ENCODE measurements around the gene KCNMB2. TPM values are rescaled to one million over a fixed set of nuclear protein-coding genes. Genes with fewer than 3 reads are reported as not detected.

Gene KCNMB2
- polyA plus RNA-seq, 2 of the 4 experiments (the other 2 are of a cell fraction): not detected

GRCh38 chr3:178808748-178809147, 272.5 kb downstream of the KCNMB2 start:
- Histone ChIP-seq H3K27ac (no peak overlapping the region), H3K4me1 (no peaks in the 10 kb centered on the region), H3K4me2 (no peak overlapping the region), H3K4me3 (no peak overlapping the region), H3K9me3 (no peaks in the 10 kb centered on the region)
- ChIA-PET CTCF (no interaction called here), POLR2A (no interaction called here)
- TF ChIP-seq CHD2 (IDR thresholded peaks at IDR 0.05; ENCODE audit: low read length, partially characterized antibody) (no peak), MAFK (IDR thresholded peaks at IDR 0.05; ENCODE audit: partially characterized antibody) (peak; percentile 58), HES2 (IDR thresholded peaks at IDR 0.05) (no peak), TFCP2L1 (CRISPR knock-in tag; IDR thresholded peaks at IDR 0.05) (no peak), ZSCAN20 (CRISPR knock-in tag; IDR thresholded peaks at IDR 0.05) (no peak)
- FAIRE-seq (no peak), ATAC-seq (no peak), DNase-seq (ENCODE audit: low read depth in 1 of 2, low spot score in 1 of 2) (no peak)
- WGBS (ENCODE audit: missing lambda C conversion rate): 4% methylated on average over 1 of the region's 1 CpG

- TF ChIP-seq NPAS2 (CRISPR knock-in tag; IDR thresholded peaks at IDR 0.05; ENCODE audit: borderline replicate concordance): no peak
- TF ChIP-seq ELK1 (IDR thresholded peaks at IDR 0.05; ENCODE audit: low read depth, low read length): no peak
- no peak for TF ChIP-seq FOXS1 (CRISPR knock-in tag; IDR thresholded peaks at IDR 0.05)
- no peak for TF ChIP-seq MAX (IDR thresholded peaks at IDR 0.05)
- no peak for TF ChIP-seq RNF2 (IDR thresholded peaks at IDR 0.05; ENCODE audit: borderline replicate concordance, low read depth)
- no peak for TF ChIP-seq RFX5 (IDR thresholded peaks at IDR 0.05)
- TF ChIP-seq ZC3H11A (IDR thresholded peaks at IDR 0.05): no peak
- TF ChIP-seq ZNF302 (CRISPR knock-in tag; IDR thresholded peaks at IDR 0.05): no peak
- TF ChIP-seq HDAC2 (IDR thresholded peaks at IDR 0.05): no peak
- DNase-seq (ENCODE audit: low read depth in 1 of 2, low spot score in 1 of 2) (no peak), ATAC-seq (no peak), FAIRE-seq (no peak)
- no peak overlapping the region for H3K27ac ChIP-seq
- H3K4me3 ChIP-seq: no peak overlapping the region
- H3K4me1 ChIP-seq: no peaks in the 10 kb centered on the region
- H3K9me3 ChIP-seq: no peaks in the 10 kb centered on the region
- H3K4me2 ChIP-seq: no peak overlapping the region
- 7% methylated on average over 2 of the region's 2 CpGs for WGBS (ENCODE audit: missing lambda C conversion rate)
- CTCF ChIA-PET: interaction anchor here (1.0 kb wide), 1 partner anchor 10 kb away, joined by 5 read pairs; no protein-coding TSS in a partner anchor
- POLR2A ChIA-PET: no interaction called here
Observed at GRCh38 chr3:178810181-178810580, 273.9 kb downstream of the KCNMB2 start.

GRCh38 chr3:178822722-178823121, 286.5 kb downstream of the KCNMB2 start:
- CTCF ChIA-PET: no interaction called here
- Histone ChIP-seq H3K9me3 (no peaks in the 10 kb centered on the region), H3K27ac (no peak overlapping the region), H3K4me2 (no peak overlapping the region), H3K4me3 (no peak overlapping the region), H3K4me1 (no peaks in the 10 kb centered on the region)
- FAIRE-seq: no peak
- TF ChIP-seq CEBPB (IDR thresholded peaks at IDR 0.05) (no peak), FOSL2 (IDR thresholded peaks at IDR 0.05) (no peak), FOSL2 (CRISPR knock-in tag; IDR thresholded peaks at IDR 0.05) (no peak)
- WGBS (ENCODE audit: missing lambda C conversion rate): 20% methylated on average over 2 of the region's 2 CpGs
- POLR2A ChIA-PET: no interaction called here
- DNase-seq (ENCODE audit: low read depth in 1 of 2, low spot score in 1 of 2): no peak
- ATAC-seq: no peak

GRCh38 chr3:178823150-178823549, 286.9 kb downstream of the KCNMB2 start:
- no peaks in the 10 kb centered on the region for H3K9me3 ChIP-seq
- no peak overlapping the region for H3K4me2 ChIP-seq
- DNase-seq (ENCODE audit: low read depth in 1 of 2, low spot score in 1 of 2): no peak
- ChIA-PET CTCF (no interaction called here), POLR2A (no interaction called here)
- 52% methylated on average over 1 of the region's 1 CpG for WGBS (ENCODE audit: missing lambda C conversion rate)
- ATAC-seq: no peak
- H3K4me3 ChIP-seq: no peak overlapping the region
- no peaks in the 10 kb centered on the region for H3K4me1 ChIP-seq
- FAIRE-seq: no peak
- TF ChIP-seq EHMT2 (IDR thresholded peaks at IDR 0.05; ENCODE audit: low read depth) (no peak), CHD2 (IDR thresholded peaks at IDR 0.05; ENCODE audit: low read length, partially characterized antibody) (no peak), BCL3 (IDR thresholded peaks at IDR 0.05) (no peak), RCOR1 (IDR thresholded peaks at IDR 0.05; ENCODE audit: low read depth, low read length) (no peak), ZSCAN20 (CRISPR knock-in tag; IDR thresholded peaks at IDR 0.05) (no peak), MYC (IDR thresholded peaks at IDR 0.05; ENCODE audit: borderline replicate concordance, low read length) (no peak), NPAS2 (CRISPR knock-in tag; IDR thresholded peaks at IDR 0.05; ENCODE audit: borderline replicate concordance) (no peak), HOXB5 (CRISPR knock-in tag; IDR thresholded peaks at IDR 0.05) (no peak), CHD4 (IDR thresholded peaks at IDR 0.05; ENCODE audit: borderline replicate concordance) (no peak)
- H3K27ac ChIP-seq: no peak overlapping the region

Data from A549 (cell line).